Choroid plexus epithelial cell (primary cell): Measurements from ENCODE around the gene SKIC2.
"Not testable (repeated sequence)": the region's sequence is repeated elsewhere in the genome, so short reads cannot be mapped to it uniquely, and the experiment has no call there.

ENCODE experiments used
- DNase-seq: peaks from one replicate; pipeline ENCODE4 v3.0.0-alpha.2; 2010; ENCODE audit warnings: low read depth
- H3K4me3 ChIP-seq: 2 replicates; pipeline ENCODE4 v1.5.1; 2011; ENCODE audit warnings: low read depth, mild to moderate bottlenecking, control low read depth, low read length, moderate library complexity
- TF ChIP-seq, protein P1 (sequence below): conservative IDR thresholded peaks from 2 replicates; pipeline ENCODE4 v1.5.1; 2011; ENCODE audit warnings: low read depth, mild to moderate bottlenecking, control low read depth, inconsistent platforms, low read length, moderate library complexity

SKIC2 gene

DNA sequence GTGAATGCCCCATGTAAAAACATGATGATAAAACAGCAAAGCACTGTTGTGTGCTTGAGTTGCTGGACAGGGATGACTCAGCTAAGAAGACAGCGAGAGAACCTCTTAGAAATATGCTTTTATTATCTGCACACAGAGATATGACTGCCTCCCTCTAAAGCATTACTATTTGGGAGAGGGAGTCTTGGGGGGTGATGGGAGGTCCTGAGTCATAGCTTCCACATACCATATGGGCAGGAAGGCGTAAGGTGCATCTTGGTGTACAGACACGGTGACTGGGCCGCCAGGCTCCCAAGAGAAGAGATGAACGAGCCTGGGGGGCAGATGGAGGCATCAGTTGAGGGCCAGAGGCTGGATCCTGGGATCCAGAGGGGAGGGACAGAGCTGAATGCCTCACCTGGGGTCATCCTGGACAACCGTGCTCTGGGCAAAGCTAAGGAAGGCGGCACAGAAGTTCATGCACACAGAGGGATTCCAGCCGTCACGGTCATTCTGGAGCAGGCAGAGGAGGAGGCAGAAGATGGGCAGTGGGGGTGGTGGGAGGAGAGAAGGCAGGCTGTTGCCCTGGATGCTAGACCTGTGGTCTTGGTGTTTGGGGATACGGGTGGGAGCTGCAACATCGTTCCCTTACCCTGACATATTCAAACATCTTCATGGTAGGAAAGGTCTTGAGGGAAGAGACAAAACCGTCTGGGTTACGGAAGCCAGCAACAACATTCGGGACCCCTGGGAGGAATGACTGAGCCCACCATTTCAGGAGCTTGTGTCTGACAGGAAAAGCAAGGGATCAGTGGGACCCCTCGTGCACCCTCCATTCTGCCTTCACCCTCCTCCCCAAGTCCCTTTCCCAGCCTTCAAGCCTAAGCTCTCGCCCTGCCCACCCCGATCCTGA, 11.0 kb downstream of the SKIC2 start:
- peak; percentile 45 for DNase-seq

DNA sequence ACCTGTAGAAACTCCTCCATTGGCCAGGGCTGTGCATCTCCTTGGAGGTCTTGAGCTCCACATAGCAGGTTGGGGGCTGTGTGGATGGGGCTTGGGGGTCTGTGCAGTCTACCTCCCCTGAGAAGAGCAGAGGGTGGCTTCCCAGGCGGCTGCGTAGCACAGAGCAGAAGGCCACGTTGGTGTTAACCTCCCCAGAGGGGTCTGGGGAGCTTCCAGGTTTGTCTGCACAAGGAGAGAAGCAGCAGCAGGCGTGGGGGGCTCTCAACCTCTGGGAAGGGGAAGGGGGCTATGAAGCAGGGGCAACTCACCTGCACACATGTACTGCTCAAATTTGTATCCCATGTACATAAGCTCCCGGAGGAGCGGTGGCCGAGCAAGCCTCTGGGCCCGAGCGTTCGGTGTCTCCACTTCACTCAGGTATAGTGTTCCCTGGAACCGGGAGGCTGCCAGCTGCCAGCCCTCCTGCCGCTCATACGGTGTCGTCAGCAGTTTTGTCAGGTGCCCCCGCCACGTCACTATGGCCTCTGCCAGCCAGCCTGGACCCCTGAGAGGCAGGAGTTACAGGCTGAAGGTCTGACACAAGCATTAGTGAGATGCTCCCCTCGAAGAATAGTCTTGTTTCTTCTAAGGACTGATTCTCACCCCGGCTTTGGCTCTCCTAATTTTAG, 11.8 kb downstream of the SKIC2 start:
- DNase-seq, result peak; percentile 6
- H3K4me3 ChIP-seq, result peak overlapping the region; percentile 73
- TF ChIP-seq, protein P1, sequence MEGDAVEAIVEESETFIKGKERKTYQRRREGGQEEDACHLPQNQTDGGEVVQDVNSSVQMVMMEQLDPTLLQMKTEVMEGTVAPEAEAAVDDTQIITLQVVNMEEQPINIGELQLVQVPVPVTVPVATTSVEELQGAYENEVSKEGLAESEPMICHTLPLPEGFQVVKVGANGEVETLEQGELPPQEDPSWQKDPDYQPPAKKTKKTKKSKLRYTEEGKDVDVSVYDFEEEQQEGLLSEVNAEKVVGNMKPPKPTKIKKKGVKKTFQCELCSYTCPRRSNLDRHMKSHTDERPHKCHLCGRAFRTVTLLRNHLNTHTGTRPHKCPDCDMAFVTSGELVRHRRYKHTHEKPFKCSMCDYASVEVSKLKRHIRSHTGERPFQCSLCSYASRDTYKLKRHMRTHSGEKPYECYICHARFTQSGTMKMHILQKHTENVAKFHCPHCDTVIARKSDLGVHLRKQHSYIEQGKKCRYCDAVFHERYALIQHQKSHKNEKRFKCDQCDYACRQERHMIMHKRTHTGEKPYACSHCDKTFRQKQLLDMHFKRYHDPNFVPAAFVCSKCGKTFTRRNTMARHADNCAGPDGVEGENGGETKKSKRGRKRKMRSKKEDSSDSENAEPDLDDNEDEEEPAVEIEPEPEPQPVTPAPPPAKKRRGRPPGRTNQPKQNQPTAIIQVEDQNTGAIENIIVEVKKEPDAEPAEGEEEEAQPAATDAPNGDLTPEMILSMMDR, result no peak

More for the DNA sequence above, 11.0 kb downstream of the SKIC2 start:
- peak overlapping the region; percentile 73 for H3K4me3 ChIP-seq
- TF ChIP-seq, protein P1, result no peak

DNA sequence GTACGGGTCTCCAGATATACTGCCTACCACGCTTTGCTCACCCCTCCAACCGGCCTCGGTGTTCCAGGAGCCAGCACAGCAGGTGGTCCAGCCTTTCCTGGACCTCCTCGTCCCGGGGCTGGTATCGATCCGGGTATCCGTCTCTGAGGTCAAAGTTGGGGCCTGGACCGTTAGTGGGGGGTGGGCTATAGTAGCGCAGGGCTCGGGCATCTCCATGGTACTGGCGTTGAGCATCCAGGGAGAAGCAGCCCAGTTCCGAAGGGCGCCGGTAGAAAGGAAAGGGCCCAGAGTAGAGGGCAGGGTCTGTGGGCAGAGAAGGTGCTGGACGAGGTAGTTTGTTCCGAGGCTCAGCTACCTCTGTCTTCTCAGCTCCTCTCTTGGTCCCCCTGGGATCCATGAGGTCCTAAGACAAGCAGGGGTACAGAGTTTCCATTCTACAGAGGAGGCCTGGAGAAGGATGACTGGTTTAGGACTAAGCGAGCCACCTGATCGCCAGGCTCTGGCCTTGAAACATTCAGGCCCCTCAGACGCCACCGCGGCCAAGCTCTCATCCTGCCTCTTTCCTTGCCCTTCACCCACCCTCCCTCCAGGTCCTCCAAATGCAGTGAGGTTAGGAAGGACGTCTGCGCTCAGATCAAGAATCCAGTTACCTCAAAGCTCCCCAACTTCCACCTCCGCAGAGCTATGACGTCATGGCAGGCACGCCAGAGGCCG, 12.5 kb downstream of the SKIC2 start:
- TF ChIP-seq, protein P1, result no peak
- DNase-seq, result no peak
- peak overlapping the region; percentile 73 for H3K4me3 ChIP-seq

DNA sequence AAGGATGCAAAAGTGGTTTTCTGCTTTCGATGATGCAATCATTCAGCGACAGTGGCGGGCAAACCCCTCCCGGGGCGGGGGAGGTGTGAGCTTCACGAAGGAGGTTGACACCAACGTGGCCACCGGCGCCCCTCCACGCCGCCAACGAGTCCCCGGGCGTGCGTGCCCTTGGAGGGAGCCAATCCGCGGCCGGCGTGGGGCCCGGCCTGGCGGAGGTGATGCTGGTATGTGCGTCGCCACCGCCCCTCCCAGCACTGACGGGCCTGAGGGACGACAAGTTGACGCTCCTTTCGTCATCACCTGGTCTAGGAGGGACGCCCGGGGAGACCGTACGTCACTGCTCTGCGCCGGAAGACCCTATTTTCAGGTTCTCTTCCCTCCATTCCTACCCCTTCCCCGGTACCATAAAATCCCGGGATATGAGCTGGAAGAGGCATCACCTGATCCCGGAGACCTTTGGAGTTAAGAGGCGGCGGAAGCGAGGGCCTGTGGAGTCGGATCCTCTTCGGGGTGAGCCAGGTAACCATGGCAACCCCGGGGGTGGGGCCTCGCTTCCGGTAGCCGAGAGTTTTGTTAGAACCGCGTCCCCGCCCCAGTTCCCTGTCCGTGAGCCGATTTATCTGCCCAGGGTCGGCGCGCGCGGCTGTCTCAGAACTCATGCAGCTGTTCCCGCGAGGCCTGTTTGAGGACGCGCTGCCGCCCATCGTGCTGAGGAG, 13.2 kb downstream of the SKIC2 start, which contains the start of gene DXO:
DXO (minus strand) TSS at position 146 of the 716 bp plus-strand sequence. CDS start 463 bp downstream, outside the sequence.
- peak within 1 kb of the TSS; percentile 73 for H3K4me3 ChIP-seq
- TF ChIP-seq, protein P1, result no peak
- peak; percentile 99 for DNase-seq

DNA sequence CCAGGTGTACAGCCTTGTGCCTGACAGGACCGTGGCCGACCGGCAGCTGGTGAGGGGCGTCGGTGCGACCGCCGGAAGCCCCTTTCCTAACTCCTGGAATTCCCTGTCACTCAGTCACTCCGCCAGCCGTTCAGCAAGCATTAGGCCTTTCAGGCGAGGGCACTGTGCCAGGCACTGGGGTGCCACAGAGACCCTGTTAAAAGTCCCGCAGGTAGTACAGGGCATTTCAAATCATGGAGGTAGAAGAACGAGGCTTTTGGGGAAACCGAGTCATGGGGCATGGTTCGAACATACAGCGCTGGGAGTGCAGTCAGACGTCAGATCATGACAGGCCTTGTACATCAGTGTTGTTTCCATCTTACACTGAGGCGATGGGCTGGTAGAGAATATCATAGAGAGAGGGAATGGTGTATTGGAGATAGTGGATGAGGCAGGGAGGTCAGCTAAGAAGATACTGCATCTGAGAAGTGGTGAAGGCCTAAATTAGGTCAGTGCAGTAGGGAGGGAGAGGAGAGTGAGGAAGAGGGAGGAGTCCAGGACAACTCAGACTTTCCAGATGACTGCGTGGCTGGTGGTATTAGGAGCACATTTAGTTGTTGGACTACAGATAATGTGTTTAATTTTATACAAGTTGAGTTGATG, 13.9 kb downstream of the SKIC2 start:
- H3K4me3 ChIP-seq, result peak overlapping the region; percentile 73
- TF ChIP-seq, protein P1, result no peak
- peak; percentile 68 for DNase-seq

DNA sequence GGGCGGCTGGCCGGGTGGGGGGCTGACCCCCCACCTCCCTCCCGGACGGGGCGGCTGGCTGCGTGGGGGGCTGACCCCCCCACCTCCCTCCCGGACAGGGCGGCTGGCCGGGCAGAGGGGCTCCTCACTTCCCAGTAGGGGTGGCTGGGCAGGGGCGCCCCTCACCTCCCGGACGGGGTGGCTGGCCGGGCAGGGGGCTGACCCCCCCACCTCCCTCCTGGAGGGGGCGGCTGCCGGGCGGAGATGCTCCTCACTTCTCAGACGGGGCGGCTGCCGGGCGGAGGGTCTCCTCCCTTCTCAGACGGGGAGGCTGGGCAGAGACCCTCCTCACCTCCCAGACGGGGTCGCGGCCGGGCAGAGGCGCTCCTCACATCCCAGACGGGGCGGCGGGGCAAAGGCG, 17.1 kb downstream of the SKIC2 start:
- not testable (repeated sequence) for H3K4me3 ChIP-seq, DNase-seq
